ENCODE results near the gene PRPF6. TPM values are rescaled to one million over a fixed set of nuclear protein-coding genes. Genes with fewer than 3 reads are reported as not detected.

PRPF6 gene
- total and polyA plus RNA-seq, 2 of the 13 experiments (the other 11 are each of a cell fraction or from before 2014, with no cell fraction given), result 63.7 to 101 TPM

DNA sequence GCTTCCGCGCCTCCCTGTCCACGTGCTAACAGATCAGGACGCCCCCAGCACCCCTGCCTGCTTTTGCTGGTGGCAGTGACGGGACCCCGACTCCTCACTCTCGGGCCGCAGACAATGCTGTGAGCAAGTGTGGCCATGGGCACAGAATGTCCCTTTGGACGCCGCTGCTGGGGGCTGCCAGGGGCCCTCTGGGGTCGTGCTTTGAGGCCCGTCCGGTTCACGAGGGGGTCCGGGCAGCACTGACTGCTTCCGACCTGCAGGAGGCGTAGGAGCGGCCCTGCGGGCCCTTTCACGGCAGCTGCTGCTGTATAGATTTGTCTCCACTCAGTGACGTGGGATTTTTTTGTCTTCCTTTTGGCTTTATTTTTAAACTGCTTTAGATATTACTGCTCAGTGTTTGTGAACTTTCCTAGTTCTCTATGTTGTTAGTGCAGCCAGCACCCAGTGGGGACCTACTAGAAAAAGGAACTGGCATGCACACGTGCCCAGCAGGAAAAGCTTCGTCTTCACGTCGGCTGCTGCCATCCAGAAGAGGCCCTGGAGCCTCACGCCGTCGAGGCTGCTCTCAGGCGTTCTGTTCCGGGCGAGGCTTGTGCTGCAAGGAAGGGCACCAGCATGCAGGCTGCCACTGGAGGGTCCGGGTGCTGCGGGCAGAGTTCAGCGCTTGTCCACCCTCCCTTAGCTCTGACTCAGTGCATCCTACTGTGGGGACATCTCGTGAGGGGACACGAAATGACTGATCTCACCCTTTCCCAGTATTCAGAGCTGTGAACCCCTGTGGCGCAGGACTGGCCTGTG is 46.5 kb upstream of the PRPF6 start (continued):
- TF ChIP-seq SNRNP70 (IDR thresholded peaks at IDR 0.05; ENCODE audit: low read depth, low read length) (no peak), MAFG (CRISPR knock-in tag; IDR thresholded peaks at IDR 0.05) (no peak), ZKSCAN5 (CRISPR knock-in tag; IDR thresholded peaks at IDR 0.05) (no peak), YEATS2 (CRISPR knock-in tag; IDR thresholded peaks at IDR 0.05; ENCODE audit: borderline replicate concordance) (no peak), RBFOX2 (IDR thresholded peaks at IDR 0.05; ENCODE audit: low read depth, low read length) (no peak), BORCS8-MEF2B (CRISPR knock-in tag; IDR thresholded peaks at IDR 0.05) (no peak), ZSCAN29 (CRISPR knock-in tag; conservative IDR thresholded peaks at IDR 0.05) (no peak), ZNF572 (CRISPR knock-in tag; IDR thresholded peaks at IDR 0.05) (no peak), WIZ (CRISPR knock-in tag; IDR thresholded peaks at IDR 0.05) (no peak), ZNF891 (CRISPR knock-in tag; IDR thresholded peaks at IDR 0.05) (peak; percentile 19; the same call in 1 of the 2 replicates), ADNP (CRISPR knock-in tag; IDR thresholded peaks at IDR 0.05) (no peak), SRSF1 (optimal IDR thresholded peaks at IDR 0.05; ENCODE audit: low read depth, low read length) (peak; percentile 68), ZNF841 (CRISPR knock-in tag; IDR thresholded peaks at IDR 0.05; ENCODE audit: borderline replicate concordance) (no peak), ARNT (IDR thresholded peaks at IDR 0.05) (no peak), ZNF33A (CRISPR knock-in tag; IDR thresholded peaks at IDR 0.05; ENCODE audit: borderline replicate concordance) (no peak)
- TF ChIP-seq, protein P1, sequence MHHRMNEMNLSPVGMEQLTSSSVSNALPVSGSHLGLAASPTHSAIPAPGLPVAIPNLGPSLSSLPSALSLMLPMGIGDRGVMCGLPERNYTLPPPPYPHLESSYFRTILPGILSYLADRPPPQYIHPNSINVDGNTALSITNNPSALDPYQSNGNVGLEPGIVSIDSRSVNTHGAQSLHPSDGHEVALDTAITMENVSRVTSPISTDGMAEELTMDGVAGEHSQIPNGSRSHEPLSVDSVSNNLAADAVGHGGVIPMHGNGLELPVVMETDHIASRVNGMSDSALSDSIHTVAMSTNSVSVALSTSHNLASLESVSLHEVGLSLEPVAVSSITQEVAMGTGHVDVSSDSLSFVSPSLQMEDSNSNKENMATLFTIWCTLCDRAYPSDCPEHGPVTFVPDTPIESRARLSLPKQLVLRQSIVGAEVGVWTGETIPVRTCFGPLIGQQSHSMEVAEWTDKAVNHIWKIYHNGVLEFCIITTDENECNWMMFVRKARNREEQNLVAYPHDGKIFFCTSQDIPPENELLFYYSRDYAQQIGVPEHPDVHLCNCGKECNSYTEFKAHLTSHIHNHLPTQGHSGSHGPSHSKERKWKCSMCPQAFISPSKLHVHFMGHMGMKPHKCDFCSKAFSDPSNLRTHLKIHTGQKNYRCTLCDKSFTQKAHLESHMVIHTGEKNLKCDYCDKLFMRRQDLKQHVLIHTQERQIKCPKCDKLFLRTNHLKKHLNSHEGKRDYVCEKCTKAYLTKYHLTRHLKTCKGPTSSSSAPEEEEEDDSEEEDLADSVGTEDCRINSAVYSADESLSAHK (CRISPR knock-in tag; IDR thresholded peaks at IDR 0.05; ENCODE audit: borderline replicate concordance), result no peak
- TF ChIP-seq, protein P2, sequence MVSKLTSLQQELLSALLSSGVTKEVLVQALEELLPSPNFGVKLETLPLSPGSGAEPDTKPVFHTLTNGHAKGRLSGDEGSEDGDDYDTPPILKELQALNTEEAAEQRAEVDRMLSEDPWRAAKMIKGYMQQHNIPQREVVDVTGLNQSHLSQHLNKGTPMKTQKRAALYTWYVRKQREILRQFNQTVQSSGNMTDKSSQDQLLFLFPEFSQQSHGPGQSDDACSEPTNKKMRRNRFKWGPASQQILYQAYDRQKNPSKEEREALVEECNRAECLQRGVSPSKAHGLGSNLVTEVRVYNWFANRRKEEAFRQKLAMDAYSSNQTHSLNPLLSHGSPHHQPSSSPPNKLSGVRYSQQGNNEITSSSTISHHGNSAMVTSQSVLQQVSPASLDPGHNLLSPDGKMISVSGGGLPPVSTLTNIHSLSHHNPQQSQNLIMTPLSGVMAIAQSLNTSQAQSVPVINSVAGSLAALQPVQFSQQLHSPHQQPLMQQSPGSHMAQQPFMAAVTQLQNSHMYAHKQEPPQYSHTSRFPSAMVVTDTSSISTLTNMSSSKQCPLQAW (CRISPR knock-in tag; IDR thresholded peaks at IDR 0.05), result no peak
- TF ChIP-seq, protein P3, sequence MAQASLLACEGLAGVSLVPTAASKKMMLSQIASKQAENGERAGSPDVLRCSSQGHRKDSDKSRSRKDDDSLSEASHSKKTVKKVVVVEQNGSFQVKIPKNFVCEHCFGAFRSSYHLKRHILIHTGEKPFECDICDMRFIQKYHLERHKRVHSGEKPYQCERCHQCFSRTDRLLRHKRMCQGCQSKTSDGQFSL (CRISPR knock-in tag; IDR thresholded peaks at IDR 0.05), result no peak
- TF ChIP-seq, protein P4, sequence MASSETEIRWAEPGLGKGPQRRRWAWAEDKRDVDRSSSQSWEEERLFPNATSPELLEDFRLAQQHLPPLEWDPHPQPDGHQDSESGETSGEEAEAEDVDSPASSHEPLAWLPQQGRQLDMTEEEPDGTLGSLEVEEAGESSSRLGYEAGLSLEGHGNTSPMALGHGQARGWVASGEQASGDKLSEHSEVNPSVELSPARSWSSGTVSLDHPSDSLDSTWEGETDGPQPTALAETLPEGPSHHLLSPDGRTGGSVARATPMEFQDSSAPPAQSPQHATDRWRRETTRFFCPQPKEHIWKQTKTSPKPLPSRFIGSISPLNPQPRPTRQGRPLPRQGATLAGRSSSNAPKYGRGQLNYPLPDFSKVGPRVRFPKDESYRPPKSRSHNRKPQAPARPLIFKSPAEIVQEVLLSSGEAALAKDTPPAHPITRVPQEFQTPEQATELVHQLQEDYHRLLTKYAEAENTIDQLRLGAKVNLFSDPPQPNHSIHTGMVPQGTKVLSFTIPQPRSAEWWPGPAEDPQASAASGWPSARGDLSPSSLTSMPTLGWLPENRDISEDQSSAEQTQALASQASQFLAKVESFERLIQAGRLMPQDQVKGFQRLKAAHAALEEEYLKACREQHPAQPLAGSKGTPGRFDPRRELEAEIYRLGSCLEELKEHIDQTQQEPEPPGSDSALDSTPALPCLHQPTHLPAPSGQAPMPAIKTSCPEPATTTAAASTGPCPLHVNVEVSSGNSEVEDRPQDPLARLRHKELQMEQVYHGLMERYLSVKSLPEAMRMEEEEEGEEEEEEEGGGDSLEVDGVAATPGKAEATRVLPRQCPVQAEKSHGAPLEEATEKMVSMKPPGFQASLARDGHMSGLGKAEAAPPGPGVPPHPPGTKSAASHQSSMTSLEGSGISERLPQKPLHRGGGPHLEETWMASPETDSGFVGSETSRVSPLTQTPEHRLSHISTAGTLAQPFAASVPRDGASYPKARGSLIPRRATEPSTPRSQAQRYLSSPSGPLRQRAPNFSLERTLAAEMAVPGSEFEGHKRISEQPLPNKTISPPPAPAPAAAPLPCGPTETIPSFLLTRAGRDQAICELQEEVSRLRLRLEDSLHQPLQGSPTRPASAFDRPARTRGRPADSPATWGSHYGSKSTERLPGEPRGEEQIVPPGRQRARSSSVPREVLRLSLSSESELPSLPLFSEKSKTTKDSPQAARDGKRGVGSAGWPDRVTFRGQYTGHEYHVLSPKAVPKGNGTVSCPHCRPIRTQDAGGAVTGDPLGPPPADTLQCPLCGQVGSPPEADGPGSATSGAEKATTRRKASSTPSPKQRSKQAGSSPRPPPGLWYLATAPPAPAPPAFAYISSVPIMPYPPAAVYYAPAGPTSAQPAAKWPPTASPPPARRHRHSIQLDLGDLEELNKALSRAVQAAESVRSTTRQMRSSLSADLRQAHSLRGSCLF (CRISPR knock-in tag; IDR thresholded peaks at IDR 0.05; ENCODE audit: borderline replicate concordance), result no peak
- TF ChIP-seq, protein P5, sequence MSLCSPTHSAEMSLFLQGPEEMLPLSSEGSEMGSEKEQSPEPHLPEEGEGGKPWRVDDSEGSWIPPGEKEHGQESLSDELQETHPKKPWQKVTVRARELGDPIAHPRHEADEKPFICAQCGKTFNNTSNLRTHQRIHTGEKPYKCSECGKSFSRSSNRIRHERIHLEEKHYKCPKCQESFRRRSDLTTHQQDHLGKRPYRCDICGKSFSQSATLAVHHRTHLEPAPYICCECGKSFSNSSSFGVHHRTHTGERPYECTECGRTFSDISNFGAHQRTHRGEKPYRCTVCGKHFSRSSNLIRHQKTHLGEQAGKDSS (CRISPR knock-in tag; IDR thresholded peaks at IDR 0.05; ENCODE audit: borderline replicate concordance, low read depth), result no peak

Data from HepG2 (cell line).